ENCODE measurements around the gene SUN5. TPM values are rescaled to one million over a fixed set of nuclear protein-coding genes. Genes with fewer than 3 reads are reported as not detected.

Gene SUN5
- total RNA-seq, 1 experiment from 2014 or later = not detected

- H4K91ac ChIP-seq (ENCODE audit: insufficient read length, low read depth, low read length) = no peak overlapping the region
- Mint-ChIP-seq H3K9me3 (peaks cover 8 to 11% of the 10 kb centered on the region in 2 experiments), H3K4me3 (no peak overlapping the region; a peak in 1 of 5 replicates), H3K36me3 (ENCODE audit: insufficient read depth in 1 of 3, low read depth in 3 of 3) (peaks cover 0 to 8% (median 8%) of the 10 kb centered on the region in 3 experiments; a peak in 5 of 7 replicates), H3K27ac (peak overlapping the region in 2 of 3 experiments; percentile 3 to 12; a peak in 1 of 7 replicates), H3K4me1 (peaks cover 14 to 23% of the 10 kb centered on the region in 2 experiments), H3K27me3 (ENCODE audit: low read depth) (peaks cover 10% of the 10 kb centered on the region)
- no peak overlapping the region for H4K5ac ChIP-seq (ENCODE audit: insufficient read length, low read depth, low read length)
- no peak overlapping the region for H2BK120ac ChIP-seq (ENCODE audit: low read depth, low read length, poor library complexity, severe bottlenecking)
- no peaks in the 10 kb centered on the region for H3K23me2 ChIP-seq (ENCODE audit: insufficient read length, low read depth, low read length, poor library complexity, severe bottlenecking)
- no peak overlapping the region for H2AFZ ChIP-seq (ENCODE audit: low read length)
- WGBS (ENCODE audit: extremely low coverage, insufficient read length, low lambda C conversion rate) = no CpG with 5 or more reads among the region's 10 CpGs
- no peak overlapping the region for H3K27ac ChIP-seq (ENCODE audit: insufficient read length, low read depth, low read length)
- H3K9me3 ChIP-seq (ENCODE audit: control insufficient read depth, low read depth, low read length) = no peaks in the 10 kb centered on the region
- DNase-seq = no peak
- H3K56ac ChIP-seq (ENCODE audit: insufficient read length, low read depth, low read length) = no peak overlapping the region
- no peak overlapping the region for H2BK12ac ChIP-seq (ENCODE audit: insufficient read length, low read depth, low read length)
- H3K4me1 ChIP-seq (ENCODE audit: insufficient read depth, low read length) = peaks cover 4% of the 10 kb centered on the region; the same call in 1 of the 2 replicates
- no peaks in the 10 kb centered on the region for H3K79me2 ChIP-seq (ENCODE audit: insufficient read depth, low read length)
- H3K14ac ChIP-seq (ENCODE audit: insufficient read depth, low read length) = peak overlapping the region; percentile 16; the same call in 1 of the 2 replicates
- H3K23ac ChIP-seq (ENCODE audit: insufficient read length, low read depth, low read length) = no peak overlapping the region
- H2BK20ac ChIP-seq (ENCODE audit: low read depth, low read length, poor library complexity, severe bottlenecking) = no peak overlapping the region
- H3K18ac ChIP-seq (ENCODE audit: insufficient read length, low read depth, low read length) = peak overlapping the region; percentile 12
- H2BK5ac ChIP-seq (ENCODE audit: insufficient read length, low read length) = no peak overlapping the region
- no peaks in the 10 kb centered on the region for H3K27me3 ChIP-seq (ENCODE audit: insufficient read depth, low read length)
- no peak overlapping the region for H3K9ac ChIP-seq (ENCODE audit: extremely low read depth, insufficient read length, low read length)
- H3K79me1 ChIP-seq (ENCODE audit: insufficient read depth, low read depth, low read length, poor library complexity, severe bottlenecking) = no peaks in the 10 kb centered on the region
- H4K8ac ChIP-seq (replicated peaks; ENCODE audit: insufficient read length, low read depth, low read length) = no peak overlapping the region
- H3T11ph ChIP-seq (ENCODE audit: low read length) = no peak overlapping the region
- no peak overlapping the region for H2BK15ac ChIP-seq (ENCODE audit: low read depth, low read length)
- TF ChIP-seq, protein P1, sequence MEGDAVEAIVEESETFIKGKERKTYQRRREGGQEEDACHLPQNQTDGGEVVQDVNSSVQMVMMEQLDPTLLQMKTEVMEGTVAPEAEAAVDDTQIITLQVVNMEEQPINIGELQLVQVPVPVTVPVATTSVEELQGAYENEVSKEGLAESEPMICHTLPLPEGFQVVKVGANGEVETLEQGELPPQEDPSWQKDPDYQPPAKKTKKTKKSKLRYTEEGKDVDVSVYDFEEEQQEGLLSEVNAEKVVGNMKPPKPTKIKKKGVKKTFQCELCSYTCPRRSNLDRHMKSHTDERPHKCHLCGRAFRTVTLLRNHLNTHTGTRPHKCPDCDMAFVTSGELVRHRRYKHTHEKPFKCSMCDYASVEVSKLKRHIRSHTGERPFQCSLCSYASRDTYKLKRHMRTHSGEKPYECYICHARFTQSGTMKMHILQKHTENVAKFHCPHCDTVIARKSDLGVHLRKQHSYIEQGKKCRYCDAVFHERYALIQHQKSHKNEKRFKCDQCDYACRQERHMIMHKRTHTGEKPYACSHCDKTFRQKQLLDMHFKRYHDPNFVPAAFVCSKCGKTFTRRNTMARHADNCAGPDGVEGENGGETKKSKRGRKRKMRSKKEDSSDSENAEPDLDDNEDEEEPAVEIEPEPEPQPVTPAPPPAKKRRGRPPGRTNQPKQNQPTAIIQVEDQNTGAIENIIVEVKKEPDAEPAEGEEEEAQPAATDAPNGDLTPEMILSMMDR (conservative IDR thresholded peaks at IDR 0.05) = no peak
- H2AK5ac ChIP-seq (ENCODE audit: insufficient read length, low read length) = no peak overlapping the region
- no peaks in the 10 kb centered on the region for H4K20me1 ChIP-seq (ENCODE audit: control insufficient read depth, insufficient read depth, insufficient read length)
- H3K4me2 ChIP-seq (ENCODE audit: insufficient read depth, insufficient read length, low read length) = no peak overlapping the region
- no peak overlapping the region for H3K4ac ChIP-seq (ENCODE audit: low read depth, low read length)
Observed at GRCh38 chr20:32973077-32973717, 31.0 kb downstream of the SUN5 start.
